Spleen (tissue), 7 donors: ENCODE results near the gene PDPR.
"Not testable (repeated sequence)": the region's sequence is repeated elsewhere in the genome, so short reads cannot be mapped to it uniquely, and the experiment has no call there.

ENCODE experiments used
- POLR2A ChIP-seq, 3 donors: fragments of 450-650 bp; IDR thresholded peaks; one replicate each; pipeline ENCODE4 v1.5.1; 2017; ENCODE audit warnings: antibody characterized with exemption in 3 of 3, mild to moderate bottlenecking in 1 of 3
- TF ChIP-seq, protein P1 (sequence below), 11 experiments: fragments of 200-600 bp in 7 of 11; fragments of 450-650 bp in 4 of 11; sonication (generic) in 4 of 11; IDR thresholded peaks in 8 of 11; conservative IDR thresholded peaks in 3 of 11; 1 replicate in 7 of 11; 2 replicates in 4 of 11; pipeline versions ENCODE4 v1.4.0 to v1.8.0; 2016 to 2021; ENCODE audit warnings: antibody characterized with exemption in 11 of 11, inconsistent platforms in 4 of 11, mild to moderate bottlenecking in 1 of 11
- donor health status: DM: no; HTN: no; CAD: no; lungs with moderate emphysema.
- donor health status: DM: no; HTN: no; CAD: no.
- donor health status: DM: no; HTN: no; CAD: no.

DNA sequence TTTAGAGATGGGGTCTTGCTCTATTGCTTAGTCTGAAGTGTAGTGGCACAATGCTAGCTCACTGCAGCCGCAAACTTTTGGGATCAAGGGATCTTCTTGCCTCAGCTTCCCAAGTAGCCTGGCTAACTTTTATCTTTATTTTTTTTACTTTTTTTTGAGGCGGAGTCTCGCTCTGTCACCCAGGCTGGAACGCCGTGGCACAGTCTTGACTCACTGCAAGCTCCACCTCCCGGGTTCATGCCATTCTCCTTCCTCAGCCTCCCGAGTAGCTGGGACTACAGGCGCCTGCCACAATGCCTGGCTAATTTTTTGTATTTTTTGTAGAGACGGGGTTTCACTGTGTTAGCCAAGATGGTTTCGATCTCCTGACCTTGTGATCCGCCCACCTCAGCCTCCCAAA lies 12.1 kb downstream of the PDPR start:
- TF ChIP-seq, protein P1, sequence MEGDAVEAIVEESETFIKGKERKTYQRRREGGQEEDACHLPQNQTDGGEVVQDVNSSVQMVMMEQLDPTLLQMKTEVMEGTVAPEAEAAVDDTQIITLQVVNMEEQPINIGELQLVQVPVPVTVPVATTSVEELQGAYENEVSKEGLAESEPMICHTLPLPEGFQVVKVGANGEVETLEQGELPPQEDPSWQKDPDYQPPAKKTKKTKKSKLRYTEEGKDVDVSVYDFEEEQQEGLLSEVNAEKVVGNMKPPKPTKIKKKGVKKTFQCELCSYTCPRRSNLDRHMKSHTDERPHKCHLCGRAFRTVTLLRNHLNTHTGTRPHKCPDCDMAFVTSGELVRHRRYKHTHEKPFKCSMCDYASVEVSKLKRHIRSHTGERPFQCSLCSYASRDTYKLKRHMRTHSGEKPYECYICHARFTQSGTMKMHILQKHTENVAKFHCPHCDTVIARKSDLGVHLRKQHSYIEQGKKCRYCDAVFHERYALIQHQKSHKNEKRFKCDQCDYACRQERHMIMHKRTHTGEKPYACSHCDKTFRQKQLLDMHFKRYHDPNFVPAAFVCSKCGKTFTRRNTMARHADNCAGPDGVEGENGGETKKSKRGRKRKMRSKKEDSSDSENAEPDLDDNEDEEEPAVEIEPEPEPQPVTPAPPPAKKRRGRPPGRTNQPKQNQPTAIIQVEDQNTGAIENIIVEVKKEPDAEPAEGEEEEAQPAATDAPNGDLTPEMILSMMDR (IDR thresholded peaks at IDR 0.05 in 8 of 11, conservative IDR thresholded peaks at IDR 0.05 in 3 of 11): not testable (repeated sequence)
- TF ChIP-seq POLR2A (IDR thresholded peaks at IDR 0.05): not testable (repeated sequence)
